Prostate gland (tissue), 2 donors: ENCODE results near the gene RNF208.

Experiments used
- CTCF ChIP-seq, 4 experiments: fragments of 200-600 bp in 2 of 4; fragments of 450-650 bp in 2 of 4; sonication (generic) in 2 of 4; IDR thresholded peaks; 1 replicate in 3 of 4; 2 replicates in 1 of 4; pipeline ENCODE4 v1.5.1; 2016 to 2019; ENCODE audit warnings: antibody characterized with exemption in 4 of 4, mild to moderate bottlenecking in 2 of 4, moderate library complexity in 2 of 4
- POLR2A ChIP-seq: fragments of 450-650 bp; IDR thresholded peaks from one replicate; pipeline ENCODE4 v1.6.1; 2016; ENCODE audit warnings: antibody characterized with exemption, mild to moderate bottlenecking

GRCh38 chr9:137187386-137187785, 34.7 kb downstream of the RNF208 start:
- TF ChIP-seq CTCF (IDR thresholded peaks at IDR 0.05) (no peak), POLR2A (no peak)
